GM18873 (cell line): Measurements from ENCODE around the gene SEPTIN3.

Source experiments
- ATAC-seq: cut with Tn5 transposase; IDR thresholded peaks from one replicate; pipeline ENCODE4 v1.9.1; 2021; ENCODE audit warnings: mild to moderate bottlenecking, moderate library complexity, moderate number of reproducible peaks; ENCODE audit not compliant: unreplicated experiment, low FRiP score

Gene SEPTIN3

GRCh38 chr22:41971431-41971830 lies 2.2 kb downstream of the SEPTIN3 start:
- no peak for ATAC-seq

- no peak for ATAC-seq
Observed at GRCh38 chr22:41974691-41975290, 5.5 kb downstream of the SEPTIN3 start.

- no peak for ATAC-seq
Observed at GRCh38 chr22:41975299-41976069, 6.2 kb downstream of the SEPTIN3 start.

- ATAC-seq: no peak
Observed at GRCh38 chr22:41976070-41976901, 7.0 kb downstream of the SEPTIN3 start.

GRCh38 chr22:41976961-41977566 lies 7.8 kb downstream of the SEPTIN3 start:
- no peak for ATAC-seq

- ATAC-seq: no peak
Observed at GRCh38 chr22:41978732-41979131, 9.5 kb downstream of the SEPTIN3 start.

GRCh38 chr22:41979423-41980250 lies 10.4 kb downstream of the SEPTIN3 start:
- ATAC-seq: no peak

GRCh38 chr22:41982865-41983264 lies 13.6 kb downstream of the SEPTIN3 start:
- no peak for ATAC-seq

GRCh38 chr22:41983513-41984405 lies 14.5 kb downstream of the SEPTIN3 start:
- no peak for ATAC-seq

- ATAC-seq: no peak
Observed at GRCh38 chr22:41987276-41987675, 18.0 kb downstream of the SEPTIN3 start.

- no peak for ATAC-seq
Observed at GRCh38 chr22:41989246-41989645, 20.0 kb downstream of the SEPTIN3 start.

- no peak for ATAC-seq
Observed at GRCh38 chr22:41991111-41991510, 21.9 kb downstream of the SEPTIN3 start.

GRCh38 chr22:41992496-41992895 lies 23.3 kb downstream of the SEPTIN3 start:
- ATAC-seq: no peak

- no peak for ATAC-seq
Observed at GRCh38 chr22:41995211-41995610, 26.0 kb downstream of the SEPTIN3 start.

GRCh38 chr22:41996826-41997225 lies 27.6 kb downstream of the SEPTIN3 start:
- no peak for ATAC-seq

- no peak for ATAC-seq
Observed at GRCh38 chr22:41998361-41999261, 29.4 kb downstream of the SEPTIN3 start, which contains the start of gene WBP2NL. TSS of gene WBP2NL (plus strand) at chr22:41998788. CDS start at chr22:41998819, 31 bp downstream.

- no peak for ATAC-seq
Observed at GRCh38 chr22:42000466-42000865, 31.2 kb downstream of the SEPTIN3 start.

- no peak for ATAC-seq
Observed at GRCh38 chr22:42001121-42001520, 31.9 kb downstream of the SEPTIN3 start.
